Breast epithelium (tissue), 4 donors: ENCODE data around the gene UNC80. TPM values are rescaled to one million over a fixed set of nuclear protein-coding genes. Genes with fewer than 3 reads are reported as not detected.

Source experiments
- DNase-seq, 2 donors: peaks; one replicate each; pipeline ENCODE4 v3.0.0-alpha.2; 2019; ENCODE audit warnings: low spot score in 2 of 2
- H3K27ac ChIP-seq, 2 donors: fragments of 200-600 bp; sonication (generic) in 1 of 2; one replicate each; pipeline ENCODE4 v1.5.1; 2016 to 2019; ENCODE audit warnings: mild to moderate bottlenecking in 1 of 2
- H3K27me3 ChIP-seq, 2 donors: fragments of 200-600 bp; sonication (generic) in 1 of 2; one replicate each; pipeline versions ENCODE4 v1.5.1 to v1.6.0; 2017 to 2019; ENCODE audit warnings: control low read depth in 1 of 2, mild to moderate bottlenecking in 1 of 2
- H3K36me3 ChIP-seq: fragments of 200-600 bp; one replicate; pipeline ENCODE4 v1.5.1; 2019
- H3K4me1 ChIP-seq, 2 donors: fragments of 200-600 bp; sonication (generic); one replicate each; pipeline ENCODE4 v1.5.1; 2016 to 2019; ENCODE audit warnings: control low read depth in 1 of 2
- H3K4me3 ChIP-seq, 3 donors: fragments of 200-600 bp; sonication (generic); 1 replicate in 2 of 3; 2 replicates in 1 of 3; pipeline ENCODE4 v1.5.1; 2016 to 2019; ENCODE audit warnings: mild to moderate bottlenecking in 3 of 3, moderate library complexity in 2 of 3
- H3K9me3 ChIP-seq, 2 donors: fragments of 200-600 bp; sonication (generic) in 1 of 2; one replicate each; pipeline ENCODE4 v1.5.1; 2016 to 2019; ENCODE audit warnings: control low read depth in 1 of 2
- CTCF ChIP-seq, 3 donors: fragments of 450-650 bp; IDR thresholded peaks; one replicate each; pipeline ENCODE4 v1.5.1; 2016 to 2017; ENCODE audit warnings: antibody characterized with exemption in 3 of 3, mild to moderate bottlenecking in 3 of 3, moderate library complexity in 3 of 3
- POLR2A ChIP-seq: fragments of 450-650 bp; IDR thresholded peaks from one replicate; pipeline ENCODE4 v1.6.1; 2016; ENCODE audit warnings: antibody characterized with exemption, mild to moderate bottlenecking, moderate library complexity
- POLR2AphosphoS5 ChIP-seq, 3 donors: sonication (generic); formaldehyde crosslinking; IDR thresholded peaks; one replicate each; pipeline ENCODE4 v1.6.1; 2017; ENCODE audit warnings: antibody characterized with exemption in 3 of 3
- intact Hi-C: fragments of 100-400 bp; cut with DNase I; formaldehyde crosslinking; loops from one replicate; pipeline ENCODE4 v1.15.1; 2023; ENCODE audit warnings: low total_unique reads
- total RNA-seq, 3 donors: library from RNA; depleted of rRNA; stranded (reverse); fragments of >200 nt; gene quantifications; one replicate each; pipeline ENCODE4 v1.1.0, GENCODE V29; 2016

Gene UNC80
- total RNA-seq, 3 donors from 2014 or later: under 0.01 TPM; not detected in 2

GRCh38 chr2:209943776-209944175 is 172.1 kb downstream of the UNC80 start:
- Histone ChIP-seq H3K27ac (no peak overlapping the region), H3K4me3 (no peak overlapping the region), H3K36me3 (no peaks in the 10 kb centered on the region), H3K4me1 (no peaks in the 10 kb centered on the region), H3K27me3 (no peaks in the 10 kb centered on the region), H3K9me3 (no peaks in the 10 kb centered on the region)
- intact Hi-C loops: no loop called here
- no peak for DNase-seq
- no peak for TF ChIP-seq POLR2A
- TF ChIP-seq CTCF (IDR thresholded peaks at IDR 0.05): no peak
- no peak for TF ChIP-seq POLR2AphosphoS5 (IDR thresholded peaks at IDR 0.05)

GRCh38 chr2:209946539-209946938 is 174.9 kb downstream of the UNC80 start:
- no peaks in the 10 kb centered on the region for H3K36me3 ChIP-seq
- intact Hi-C loops: no loop called here
- no peak overlapping the region for H3K27ac ChIP-seq

GRCh38 chr2:209956271-209956670 is 184.6 kb downstream of the UNC80 start:
- H3K27me3 ChIP-seq: no peaks in the 10 kb centered on the region
- no peaks in the 10 kb centered on the region for H3K36me3 ChIP-seq
- intact Hi-C loops: no loop called here
- no peak for TF ChIP-seq POLR2A
- TF ChIP-seq POLR2AphosphoS5 (IDR thresholded peaks at IDR 0.05): no peak
- DNase-seq: no peak
- H3K4me1 ChIP-seq: no peaks in the 10 kb centered on the region
- H3K9me3 ChIP-seq: no peaks in the 10 kb centered on the region
- no peak overlapping the region for H3K4me3 ChIP-seq
- no peak overlapping the region for H3K27ac ChIP-seq

More at GRCh38 chr2:209946539-209946938, 174.9 kb downstream of the UNC80 start:
- Histone ChIP-seq H3K4me3 (no peak overlapping the region), H3K4me1 (no peaks in the 10 kb centered on the region), H3K9me3 (no peaks in the 10 kb centered on the region), H3K27me3 (no peaks in the 10 kb centered on the region)
- TF ChIP-seq POLR2AphosphoS5 (IDR thresholded peaks at IDR 0.05): no peak
- no peak for TF ChIP-seq POLR2A
- no peak for TF ChIP-seq CTCF (IDR thresholded peaks at IDR 0.05)
- no peak for DNase-seq

GRCh38 chr2:209958016-209958415 is 186.4 kb downstream of the UNC80 start:
- intact Hi-C loops: no loop called here
- Histone ChIP-seq H3K36me3 (no peaks in the 10 kb centered on the region), H3K4me3 (no peak overlapping the region), H3K27me3 (no peaks in the 10 kb centered on the region), H3K27ac (no peak overlapping the region), H3K4me1 (no peaks in the 10 kb centered on the region), H3K9me3 (no peaks in the 10 kb centered on the region)
- DNase-seq: no peak
- TF ChIP-seq POLR2AphosphoS5 (IDR thresholded peaks at IDR 0.05) (no peak), CTCF (IDR thresholded peaks at IDR 0.05) (no peak), POLR2A (no peak)

GRCh38 chr2:209960045-209960444 is 188.4 kb downstream of the UNC80 start:
- Histone ChIP-seq H3K4me3 (no peak overlapping the region), H3K27me3 (no peaks in the 10 kb centered on the region), H3K27ac (no peak overlapping the region), H3K4me1 (no peaks in the 10 kb centered on the region), H3K36me3 (no peaks in the 10 kb centered on the region), H3K9me3 (no peaks in the 10 kb centered on the region)
- TF ChIP-seq POLR2A (no peak), CTCF (IDR thresholded peaks at IDR 0.05) (no peak), POLR2AphosphoS5 (IDR thresholded peaks at IDR 0.05) (no peak)
- DNase-seq: no peak
- intact Hi-C loops: no loop called here
